GM19025 (cell line): Measurements from ENCODE around the gene TACC2.

Experiments used
- ATAC-seq: cut with Tn5 transposase; IDR thresholded peaks from one replicate; pipeline ENCODE4 v1.9.1; 2021; ENCODE audit warnings: mild to moderate bottlenecking, low read depth, moderate library complexity; ENCODE audit not compliant: unreplicated experiment

The TACC2 gene

DNA sequence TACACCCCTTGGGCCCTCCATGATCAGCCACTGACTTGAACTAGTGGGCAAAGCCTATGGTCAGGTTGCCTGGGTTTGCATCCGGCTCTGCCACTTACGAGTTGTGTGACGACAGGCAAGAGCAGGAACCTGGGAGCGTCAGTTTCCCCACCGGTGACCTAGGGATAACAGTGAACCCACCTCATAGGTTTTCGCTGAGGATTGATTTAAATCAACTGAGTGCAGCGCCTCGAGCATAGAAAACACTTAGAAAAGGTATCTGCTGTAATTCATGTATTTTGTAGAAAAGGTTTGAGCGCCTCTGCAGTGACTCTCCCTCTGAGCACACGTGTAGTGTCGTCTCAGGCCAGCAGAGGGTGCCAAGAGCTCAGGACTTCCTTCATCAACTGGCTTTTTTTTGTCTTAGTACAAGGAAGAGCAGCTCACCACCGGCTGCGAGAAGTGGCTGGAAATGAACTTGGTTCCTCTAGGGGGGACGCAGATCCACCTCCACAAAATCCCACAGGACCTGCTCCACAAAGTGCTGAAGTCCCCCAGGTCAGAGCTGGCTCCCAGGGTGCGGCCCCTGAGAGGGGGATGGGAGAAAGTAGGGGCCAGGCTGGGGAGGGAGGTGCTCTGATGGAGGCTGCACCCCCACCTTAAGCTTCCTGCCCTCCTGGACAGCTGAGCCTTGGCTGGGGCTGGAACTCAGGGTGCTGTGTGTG, 309.8 kb downstream of the TACC2 start:
- ATAC-seq: no peak

DNA sequence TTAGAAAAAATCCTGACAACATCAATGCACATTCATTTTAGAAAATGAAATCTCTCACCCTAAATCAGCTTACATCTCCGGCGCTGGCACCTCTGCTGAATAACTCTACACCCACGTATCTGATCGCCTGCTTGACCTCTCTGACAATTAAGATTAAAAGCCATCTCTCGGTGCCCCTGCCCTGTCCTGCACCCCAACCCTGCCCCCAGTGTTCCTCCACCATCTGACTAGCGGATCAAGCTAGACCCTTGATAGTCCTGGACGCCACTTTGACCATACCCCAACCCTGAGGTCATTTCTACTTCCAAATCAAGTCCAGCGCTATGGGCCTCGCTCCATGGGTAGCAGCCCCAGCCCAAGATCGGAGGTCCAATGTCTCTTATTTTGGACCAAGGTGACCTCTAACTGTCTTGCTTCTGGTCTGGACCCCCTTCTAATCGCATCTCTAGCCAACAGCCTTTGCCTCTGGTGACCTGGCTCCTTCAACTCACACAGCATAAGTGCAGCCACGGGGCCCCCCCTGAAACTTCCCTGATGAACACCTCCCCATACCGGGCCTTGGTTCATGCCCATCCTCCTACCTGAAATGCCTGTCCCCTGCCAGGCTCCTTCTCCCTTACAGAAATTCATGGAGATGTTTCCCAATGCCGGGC, 310.6 kb downstream of the TACC2 start:
- no peak for ATAC-seq

DNA sequence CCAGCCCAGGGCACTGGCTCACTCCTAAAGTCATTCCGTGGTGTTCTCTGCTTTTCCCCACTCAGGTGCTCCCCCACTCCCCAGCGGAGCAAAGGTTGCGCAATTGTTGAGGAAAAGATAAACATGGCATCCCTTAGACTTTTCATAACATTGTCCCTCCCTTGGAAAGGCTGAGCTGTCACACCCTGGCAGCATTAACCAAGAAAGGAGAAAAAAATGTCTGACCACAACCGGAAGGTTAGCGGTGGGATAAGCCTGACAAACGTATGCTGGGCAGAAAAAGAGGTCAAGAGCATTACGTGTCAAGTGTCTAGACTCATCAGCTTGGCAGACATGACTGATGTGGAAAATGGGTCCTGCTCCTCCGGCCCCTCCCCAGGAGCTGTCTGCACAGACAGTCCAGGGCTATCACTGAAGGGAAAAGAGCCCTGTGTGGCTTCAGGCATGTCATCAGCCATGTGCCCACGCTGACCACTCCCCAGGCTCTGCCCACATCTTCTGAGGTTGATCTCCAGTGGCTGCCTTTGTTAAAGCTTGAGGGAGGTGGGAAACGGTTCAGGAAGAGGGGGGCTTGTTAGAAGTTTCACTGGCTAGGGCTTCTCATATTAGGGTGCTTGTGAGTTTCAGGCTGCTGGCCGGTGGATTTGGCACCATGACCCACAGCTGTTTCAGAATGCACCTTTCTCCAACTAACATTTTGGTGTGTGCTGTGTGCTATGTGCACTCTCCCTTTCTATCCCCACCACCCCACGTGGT, 312.3 kb downstream of the TACC2 start:
- ATAC-seq: no peak

DNA sequence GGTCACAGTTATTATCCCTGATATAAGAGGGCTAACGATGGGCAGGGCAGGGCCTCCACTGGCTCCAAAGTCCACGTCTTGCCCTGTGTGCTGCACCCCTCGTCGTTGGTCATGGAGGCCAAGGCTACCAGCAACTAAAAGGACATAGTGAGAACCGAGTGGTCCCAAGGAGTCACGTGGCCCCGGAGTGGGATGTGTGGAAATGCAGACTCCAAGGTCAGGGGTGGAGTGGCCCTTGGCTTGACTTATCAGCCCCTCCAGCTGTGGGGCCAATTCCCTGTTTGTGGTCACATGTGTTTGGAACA, 312.8 kb downstream of the TACC2 start:
- ATAC-seq: no peak

DNA sequence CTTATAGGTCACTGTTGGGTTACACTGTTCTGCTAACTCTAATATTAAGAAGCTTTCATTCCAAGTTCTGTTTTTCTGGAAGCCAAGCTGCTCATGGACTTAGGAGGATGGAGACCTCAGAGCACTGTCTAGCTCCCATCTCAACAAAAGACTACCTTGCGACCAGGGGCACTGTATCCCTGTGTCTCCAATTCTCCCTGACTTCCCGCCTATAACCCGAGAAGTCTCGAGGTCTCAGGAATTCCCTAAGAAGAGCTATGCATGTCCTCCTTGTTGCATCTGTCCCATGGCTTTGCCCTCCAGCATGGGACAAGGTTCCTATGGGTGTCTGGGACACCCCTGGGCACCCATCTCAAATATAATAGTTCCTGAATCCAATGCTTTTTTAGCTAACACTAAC, 313.4 kb downstream of the TACC2 start:
- ATAC-seq: no peak

DNA sequence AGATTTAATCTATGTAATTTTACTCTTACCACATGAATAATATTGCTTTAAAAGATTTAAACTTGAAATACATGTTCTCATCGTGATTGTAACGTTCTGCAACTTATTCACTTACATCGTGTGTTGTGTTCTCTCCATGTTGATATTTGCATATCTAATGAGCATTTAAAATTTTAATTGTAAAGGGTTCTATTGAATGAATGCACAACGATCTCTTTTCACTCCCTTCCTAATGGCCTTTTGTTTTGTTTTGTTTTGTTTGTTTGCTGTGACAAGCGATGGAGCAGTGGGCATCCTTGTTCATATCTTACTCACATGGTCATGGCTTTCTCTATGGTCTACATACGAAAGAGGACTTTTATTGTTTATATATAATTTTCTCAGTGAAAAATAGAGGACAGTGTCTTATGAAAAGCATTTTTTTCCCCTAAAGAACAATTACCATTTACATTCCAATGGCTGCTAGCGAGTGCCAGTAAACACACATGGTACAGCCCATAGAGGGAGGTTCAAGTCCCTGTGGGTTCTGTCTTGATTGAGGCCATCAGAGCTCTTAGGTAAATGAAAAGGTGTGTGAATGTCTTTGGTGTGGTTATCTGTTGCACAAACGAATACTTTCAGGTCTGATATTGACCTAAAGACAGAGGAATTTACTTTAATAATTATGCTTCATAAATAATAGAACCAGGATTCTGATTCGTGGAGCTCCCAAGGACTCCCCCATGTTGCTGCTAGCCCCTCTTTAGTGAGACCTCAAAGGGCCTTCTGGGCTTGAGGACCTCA, 314.5 kb downstream of the TACC2 start:
- ATAC-seq: no peak
